A549 treated with AZD9567 at 1 μM for 4 hours (cell line): ENCODE data around the gene ENOX2. TPM values are rescaled to one million over a fixed set of nuclear protein-coding genes. Genes with fewer than 3 reads are reported as not detected.

ENCODE experiments used
- total RNA-seq: library from RNA; stranded (reverse); fragments of 200-300 nt; extraction: Qiagen RNA extraction; gene quantifications from 5 replicates; pipeline ENCODE4 v1.2.3, GENCODE V29; 2022; ENCODE audit not compliant: insufficient read depth

Gene ENOX2
- total RNA-seq, result 9.1 to 10.7 TPM (median 9.4 TPM) in 5 replicates

GRCh38 chrX:130902783-130903613, at the start of gene ENOX2:
ENOX2 (minus strand) TSS chrX:130903209; CDS start chrX:130703216, 199,993 bp downstream.

Other genes starting within 250 kb of the ENOX2 start
- gene ARHGAP36, start 155.1 kb upstream of the ENOX2 start, total RNA-seq, result 0.08 TPM in 1 of 5 replicates, not detected in the others